HepG2 (cell line): ENCODE results near the gene TGM4. TPM values are rescaled to one million over a fixed set of nuclear protein-coding genes. Genes with fewer than 3 reads are reported as not detected.
A peak's percentile ranks its signal among the peaks of the same experiment; 100 is the strongest.

ENCODE experiments used
- ATAC-seq: fragments of 200-7000 bp; cut with Tn5 transposase; 3 replicates; pipeline ENCODE4 v1.9.1; 2020; ENCODE audit warnings: mild to moderate bottlenecking, moderate library complexity
- BruUV-seq: library from RNA; stranded (reverse); fragments of 400-500 nt; replicated peaks from 2 replicates; lab custom pipeline; 2021; lab: Mats Ljungman, UMichigan
- CTCF ChIA-PET: fragments of 300-600 bp; formaldehyde crosslinking; extraction: SDS; loops from one replicate; lab custom pipeline; 2021; ENCODE audit warnings: low total read pairs, inconsistent platforms, low intra/inter-chr PET ratio; lab: Yijun Ruan, JAX
- POLR2A ChIA-PET: fragments of 350-600 bp; sonication (Branson Sonifier 250); formaldehyde crosslinking; loops from one replicate; lab custom pipeline; 2020; ENCODE audit warnings: antibody characterized with exemption, inconsistent platforms; lab: Yijun Ruan, JAX
- DNase-seq: peaks from one replicate; pipeline ENCODE4 v3.0.0-alpha.2; 2015; ENCODE audit warnings: low spot score
- FAIRE-seq: peaks from 3 replicates; lab custom pipeline; 2011; peaks lifted over from hg19 to GRCh38; lab: Jason Lieb, UNC
- H2AFZ ChIP-seq: one replicate; pipeline ENCODE4 v1.6.1; 2011; ENCODE audit warnings: low read length, inconsistent platforms
- H3K27ac ChIP-seq: fragments of 300-600 bp; 3 replicates; pipeline ENCODE4 v1.8.0; 2011; ENCODE audit warnings: mixed run types, mild to moderate bottlenecking, mixed read lengths, low read length, inconsistent platforms; ENCODE audit not compliant: insufficient read depth; ENCODE audit errors: extremely low read length
- H3K27me3 ChIP-seq, 2 experiments: fragments of 200-600 bp in 1 of 2; 2 replicates in 1 of 2; 3 replicates in 1 of 2; pipeline versions ENCODE4 v1.6.0 to v1.8.0; 2011; ENCODE audit warnings: low read length in 2 of 2, mild to moderate bottlenecking in 2 of 2, moderate library complexity in 2 of 2, inconsistent platforms in 1 of 2; ENCODE audit not compliant: insufficient read depth in 2 of 2, control insufficient read depth in 1 of 2
- H3K36me3 ChIP-seq, 2 experiments: fragments of 200-600 bp in 1 of 2; replicated peaks in 1 of 2; 2 replicates in 1 of 2; 3 replicates in 1 of 2; pipeline versions ENCODE4 v1.5.1 to v1.8.0; 2011; ENCODE audit warnings: low read length in 2 of 2, inconsistent platforms in 1 of 2; ENCODE audit not compliant: insufficient read depth in 2 of 2, control insufficient read depth in 1 of 2
- H3K4me1 ChIP-seq: 2 replicates; pipeline ENCODE4 v1.5.1; 2012; ENCODE audit warnings: low read length, inconsistent platforms; ENCODE audit not compliant: insufficient read depth
- H3K4me2 ChIP-seq: 2 replicates; pipeline ENCODE4 v1.6.0; 2011; ENCODE audit warnings: low read depth, low read length, inconsistent platforms
- H3K4me3 ChIP-seq, 3 experiments: fragments of 200-600 bp in 1 of 3; sonication (generic), shearing (Covaris generic) in 1 of 3; replicated peaks in 1 of 3; 2 replicates each; pipeline ENCODE4 v1.5.1; 2011 to 2016; ENCODE audit warnings: low read length in 3 of 3, inconsistent platforms in 2 of 3, low read depth in 2 of 3, mild to moderate bottlenecking in 2 of 3, control low read depth in 1 of 3, mixed read lengths in 1 of 3; ENCODE audit not compliant: insufficient read depth in 1 of 3
- H3K79me2 ChIP-seq: one replicate; pipeline ENCODE4 v1.6.1; 2011; ENCODE audit warnings: low read length, inconsistent platforms; ENCODE audit not compliant: insufficient read depth
- H3K9ac ChIP-seq: 2 replicates; pipeline ENCODE4 v1.6.0; 2011; ENCODE audit warnings: mild to moderate bottlenecking, low read depth, low read length, inconsistent platforms; ENCODE audit not compliant: insufficient read depth
- H3K9me3 ChIP-seq: 2 replicates; pipeline ENCODE4 v1.5.1; 2012; ENCODE audit warnings: mild to moderate bottlenecking, low read length
- H4K20me1 ChIP-seq: 2 replicates; pipeline ENCODE4 v1.6.0; 2011; ENCODE audit warnings: inconsistent platforms, mild to moderate bottlenecking, low read length, moderate library complexity; ENCODE audit not compliant: insufficient read depth
- CREM ChIP-seq, 2 experiments: sonication (generic) in 1 of 2; formaldehyde crosslinking in 1 of 2; IDR thresholded peaks; 2 replicates each; pipeline versions ENCODE4 v1.4.0 to v1.6.1; 2016 to 2020; ENCODE audit warnings: antibody characterized with exemption in 1 of 2, mild to moderate bottlenecking in 1 of 2, missing genetic modification reagents in 1 of 2
- KLF13 ChIP-seq: sonication (generic); formaldehyde crosslinking; IDR thresholded peaks from 2 replicates; pipeline ENCODE4 v1.4.0; 2020; ENCODE audit warnings: mild to moderate bottlenecking, missing genetic modification reagents
- MIER2 ChIP-seq: IDR thresholded peaks from 2 replicates; pipeline ENCODE4 v1.6.1; 2016; ENCODE audit warnings: missing biosample characterization, missing genetic modification reagents
- REST ChIP-seq, 2 experiments: IDR thresholded peaks; 2 replicates each; pipeline ENCODE4 v1.6.1; 2011 to 2012; ENCODE audit warnings: low read length in 2 of 2, borderline replicate concordance in 1 of 2, low read depth in 1 of 2, mild to moderate bottlenecking in 1 of 2, moderate library complexity in 1 of 2
- RNF2 ChIP-seq: fragments of 450-650 bp; conservative IDR thresholded peaks from 2 replicates; pipeline ENCODE4 v1.6.1; 2016; ENCODE audit warnings: low read depth
- ZNF317 ChIP-seq: sonication (generic); formaldehyde crosslinking; IDR thresholded peaks from 2 replicates; pipeline ENCODE4 v1.5.0; 2020; ENCODE audit warnings: mild to moderate bottlenecking, missing genetic modification reagents
- ZNF567 ChIP-seq: sonication (generic); formaldehyde crosslinking; IDR thresholded peaks from 2 replicates; pipeline ENCODE4 v1.8.1; 2023; ENCODE audit warnings: mild to moderate bottlenecking, missing genetic modification reagents, borderline replicate concordance
- WGBS: methylation state at CpG from one replicate; pipeline ENCODE4 v1.1.6; 2017; ENCODE audit warnings: low lambda C conversion rate; 5-methylcytosine and 5-hydroxymethylcytosine counted together
- in situ Hi-C: cut with HindIII; loops from 2 replicates; pipeline ENCODE4 v1.10.0; 2017; ENCODE audit warnings: low pct_unique_long_range_greater_than_20kb; ENCODE audit not compliant: extremely low pct_ligation_motif_present
- intact Hi-C: fragments of 100-400 bp; cut with micrococcal nuclease; formaldehyde crosslinking; loops from one replicate; pipeline ENCODE4 v1.10.0; 2022; ENCODE audit not compliant: unreplicated experiment
- polyA plus RNA-seq, 8 experiments: library from polyadenylated mRNA; depleted of rRNA in 3 of 8; stranded (reverse) in 7 of 8; unstranded in 1 of 8; fragments of >200 nt; fragmentation: Illumina TruSeq in 4 of 8; extraction: Trizol in 4 of 8; gene quantifications; 2 replicates each; pipeline versions ENCODE4 v1.2.1 to v1.2.3, GENCODE V29; 2011 to 2016; ENCODE audit warnings: low read depth in 4 of 8, missing spikeins in 1 of 8, mixed read lengths in 1 of 8; ENCODE audit not compliant: insufficient read depth in 1 of 8
- total RNA-seq, 5 experiments: library from RNA; depleted of rRNA; stranded (reverse); fragments of >200 nt; fragmentation: Illumina TruSeq; extraction: Trizol; gene quantifications; 2 replicates each; pipeline ENCODE4 v1.2.3, GENCODE V29; 2016; ENCODE audit warnings: low read depth in 1 of 5

TGM4 gene
- total and polyA plus RNA-seq, 2 of the 13 experiments (the other 11 are each of a cell fraction or from before 2014, with no cell fraction given), result 0.07 to 0.15 TPM

DNA sequence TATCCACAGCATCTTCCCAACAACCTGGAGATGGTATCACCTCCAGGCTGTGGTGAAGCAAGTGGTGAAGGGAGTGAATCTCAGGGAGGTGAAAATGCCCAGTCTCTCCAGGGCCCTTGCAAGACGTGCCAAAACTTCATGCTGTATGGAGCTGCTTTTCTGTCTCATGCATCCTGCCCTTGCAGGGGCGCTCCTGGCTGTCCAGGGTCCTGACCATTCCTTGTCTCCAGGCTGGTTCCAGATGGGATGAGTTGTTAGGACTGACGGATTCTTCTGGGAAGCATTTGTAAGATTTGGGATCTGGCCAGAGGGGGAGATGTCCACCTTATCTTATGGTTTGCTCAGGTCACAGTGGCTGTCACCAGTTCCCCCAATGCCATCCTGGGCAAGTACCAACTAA, 15.8 kb downstream of the TGM4 start:
- Histone ChIP-seq H3K9me3 (no peaks in the 10 kb centered on the region), H3K9ac (no peak overlapping the region), H3K4me3 (no peak overlapping the region), H3K4me2 (no peak overlapping the region), H2AFZ (no peak overlapping the region), H3K79me2 (no peaks in the 10 kb centered on the region), H3K4me1 (peaks cover 26% of the 10 kb centered on the region), H3K27me3 (peaks cover 0 to 7% of the 10 kb centered on the region in 2 experiments; a peak in 1 of 5 replicates), H3K36me3 (no peaks in the 10 kb centered on the region), H3K27ac (no peak overlapping the region), H4K20me1 (no peaks in the 10 kb centered on the region)
- WGBS, result 32% methylated on average over 3 of the region's 3 CpGs
- TF ChIP-seq RNF2 (no peak), CREM (IDR thresholded peaks at IDR 0.05) (no peak), CREM (CRISPR knock-in tag; IDR thresholded peaks at IDR 0.05) (no peak), ZNF567 (no peak), KLF13 (CRISPR knock-in tag) (no peak), ZNF317 (no peak), REST (IDR thresholded peaks at IDR 0.05; ENCODE audit: borderline replicate concordance in 1 of 2, low read depth in 1 of 2, low read length in 2 of 2) (peak; percentile 48 to 91), MIER2 (CRISPR knock-in tag) (peak; percentile 86)
- ATAC-seq, result no peak
- ChIA-PET CTCF (no interaction called here), POLR2A (no interaction called here)
- no TSS peak for BruUV-seq
- DNase-seq, result no peak
- no peak for FAIRE-seq
- in situ Hi-C loops (no loop called here), intact Hi-C loops (no loop called here)
